H9 (cell line): ENCODE results near the gene KCNAB2. TPM values are rescaled to one million over a fixed set of nuclear protein-coding genes. Genes with fewer than 3 reads are reported as not detected.

Source experiments
- DNase-seq: peaks from one replicate; pipeline ENCODE4 v3.0.0-alpha.2; 2017
- H2AFZ ChIP-seq: one replicate; pipeline ENCODE4 v1.6.1; 2013; ENCODE audit warnings: mild to moderate bottlenecking, low read length, control low read depth, moderate library complexity
- H2AK5ac ChIP-seq: 2 replicates; pipeline ENCODE4 v1.6.1; 2013; ENCODE audit warnings: low read length, control low read depth, mixed read lengths; ENCODE audit not compliant: insufficient read length
- H2BK120ac ChIP-seq: one replicate; pipeline ENCODE4 v1.6.1; 2013; ENCODE audit warnings: low read depth, mild to moderate bottlenecking, low read length, control low read depth, inconsistent platforms; ENCODE audit not compliant: poor library complexity, severe bottlenecking
- H2BK12ac ChIP-seq: 2 replicates; pipeline ENCODE4 v1.6.1; 2013; ENCODE audit warnings: low read length, control low read depth, mixed read lengths, low read depth; ENCODE audit not compliant: insufficient read length
- H2BK15ac ChIP-seq: 2 replicates; pipeline ENCODE4 v1.6.1; 2013; ENCODE audit warnings: low read depth, low read length, control low read depth
- H2BK20ac ChIP-seq: one replicate; pipeline ENCODE4 v1.6.1; 2013; ENCODE audit warnings: low read depth, mild to moderate bottlenecking, low read length, control low read depth, inconsistent platforms; ENCODE audit not compliant: poor library complexity, severe bottlenecking
- H2BK5ac ChIP-seq: 2 replicates; pipeline ENCODE4 v1.6.1; 2013; ENCODE audit warnings: low read length, control low read depth, mixed read lengths; ENCODE audit not compliant: insufficient read length
- H3K14ac ChIP-seq: 2 replicates; pipeline ENCODE4 v1.6.1; 2013; ENCODE audit warnings: low read length, control low read depth; ENCODE audit not compliant: insufficient read depth
- H3K18ac ChIP-seq: 2 replicates; pipeline ENCODE4 v1.6.1; 2013; ENCODE audit warnings: low read depth, mild to moderate bottlenecking, mixed read lengths, low read length, control low read depth; ENCODE audit not compliant: insufficient read length
- H3K23ac ChIP-seq: 2 replicates; pipeline ENCODE4 v1.6.1; 2013; ENCODE audit warnings: low read length, control low read depth, mixed read lengths, low read depth; ENCODE audit not compliant: insufficient read length
- H3K23me2 ChIP-seq: 2 replicates; pipeline ENCODE4 v1.6.1; 2013; ENCODE audit warnings: low read depth, mild to moderate bottlenecking, mixed read lengths, low read length, control low read depth; ENCODE audit not compliant: insufficient read length, poor library complexity, severe bottlenecking
- H3K27ac ChIP-seq: 2 replicates; pipeline ENCODE4 v1.5.1; 2013; ENCODE audit warnings: low read length, control low read depth, mixed read lengths, low read depth; ENCODE audit not compliant: insufficient read length
- H3K27me3 ChIP-seq: 2 replicates; pipeline ENCODE4 v1.6.1; 2013; ENCODE audit warnings: low read length, control low read depth, inconsistent platforms; ENCODE audit not compliant: insufficient read depth
- H3K4ac ChIP-seq: 2 replicates; pipeline ENCODE4 v1.6.1; 2013; ENCODE audit warnings: low read depth, mild to moderate bottlenecking, control low read depth, inconsistent platforms, low read length, moderate library complexity
- H3K4me1 ChIP-seq: 2 replicates; pipeline ENCODE4 v1.6.1; 2013; ENCODE audit warnings: low read length, control low read depth, inconsistent platforms; ENCODE audit not compliant: insufficient read depth
- H3K4me2 ChIP-seq: 2 replicates; pipeline ENCODE4 v1.6.1; 2013; ENCODE audit warnings: low read length, control low read depth, mixed read lengths; ENCODE audit not compliant: insufficient read length, insufficient read depth
- H3K56ac ChIP-seq: 2 replicates; pipeline ENCODE4 v1.6.1; 2013; ENCODE audit warnings: low read depth, mild to moderate bottlenecking, mixed read lengths, low read length, control low read depth; ENCODE audit not compliant: insufficient read length
- H3K79me1 ChIP-seq: 2 replicates; pipeline ENCODE4 v1.6.1; 2013; ENCODE audit warnings: low read depth, mild to moderate bottlenecking, moderate library complexity, low read length, control low read depth, inconsistent platforms; ENCODE audit not compliant: insufficient read depth, poor library complexity, severe bottlenecking
- H3K79me2 ChIP-seq: 2 replicates; pipeline ENCODE4 v1.6.1; 2013; ENCODE audit warnings: low read length, control low read depth, inconsistent platforms; ENCODE audit not compliant: insufficient read depth
- H3K9ac ChIP-seq: 2 replicates; pipeline ENCODE4 v1.6.1; 2013; ENCODE audit warnings: low read length, control low read depth, mixed read lengths; ENCODE audit not compliant: insufficient read length; ENCODE audit errors: extremely low read depth
- H3K9me3 ChIP-seq: one replicate; pipeline ENCODE4 v1.6.1; 2013; ENCODE audit warnings: low read depth, low read length, inconsistent platforms; ENCODE audit not compliant: control insufficient read depth
- H3T11ph ChIP-seq: one replicate; pipeline ENCODE4 v1.6.1; 2013; ENCODE audit warnings: mild to moderate bottlenecking, low read length, control low read depth, inconsistent platforms
- H4K20me1 ChIP-seq: one replicate; pipeline ENCODE4 v1.6.1; 2013; ENCODE audit not compliant: control insufficient read depth, insufficient read length, insufficient read depth
- H4K5ac ChIP-seq: 2 replicates; pipeline ENCODE4 v1.6.1; 2013; ENCODE audit warnings: low read depth, mild to moderate bottlenecking, mixed read lengths, low read length, control low read depth; ENCODE audit not compliant: insufficient read length
- H4K8ac ChIP-seq: replicated peaks from 2 replicates; pipeline ENCODE4 v1.6.1; 2013; ENCODE audit warnings: low read length, control low read depth, mixed read lengths, low read depth; ENCODE audit not compliant: insufficient read length
- H4K91ac ChIP-seq: 2 replicates; pipeline ENCODE4 v1.6.1; 2013; ENCODE audit warnings: low read depth, mild to moderate bottlenecking, moderate library complexity, mixed read lengths, low read length, control low read depth; ENCODE audit not compliant: insufficient read length
- H3K27ac Mint-ChIP-seq, 3 experiments: 2 replicates in 2 of 3; 3 replicates in 1 of 3; pipeline ENCODE4 v1.8.0; 2020 to 2021; ENCODE audit warnings: mixed read lengths in 3 of 3, mild to moderate bottlenecking in 1 of 3, moderate library complexity in 1 of 3
- H3K27me3 Mint-ChIP-seq: 2 replicates; pipeline ENCODE4 v1.8.0; 2021; ENCODE audit warnings: low read depth, mild to moderate bottlenecking, moderate library complexity, mixed read lengths
- H3K36me3 Mint-ChIP-seq, 3 experiments: 2 replicates in 2 of 3; 3 replicates in 1 of 3; pipeline ENCODE4 v1.8.0; 2020 to 2021; ENCODE audit warnings: low read depth in 3 of 3, mixed read lengths in 3 of 3; ENCODE audit not compliant: insufficient read depth in 1 of 3
- H3K4me1 Mint-ChIP-seq, 2 experiments: 2 replicates each; pipeline ENCODE4 v1.8.0; 2020; ENCODE audit warnings: mixed read lengths in 2 of 2
- H3K4me3 Mint-ChIP-seq, 2 experiments: 2 replicates in 1 of 2; 3 replicates in 1 of 2; pipeline ENCODE4 v1.8.0; 2020 to 2021; ENCODE audit warnings: mild to moderate bottlenecking in 2 of 2, mixed read lengths in 2 of 2, moderate library complexity in 1 of 2
- H3K9me3 Mint-ChIP-seq, 2 experiments: 2 replicates in 1 of 2; 3 replicates in 1 of 2; pipeline ENCODE4 v1.8.0; 2020; ENCODE audit warnings: mild to moderate bottlenecking in 2 of 2, mixed read lengths in 2 of 2, moderate library complexity in 1 of 2
- WGBS: extraction: QIAGEN DNeasy Blood & Tissue Kit; methylation state at CpG from one replicate; pipeline ENCODE4 v1.1.7; 2013; ENCODE audit warnings: missing lambda C conversion rate, low lambda C conversion rate, mixed read lengths; ENCODE audit not compliant: insufficient read length; ENCODE audit errors: extremely low coverage; 5-methylcytosine and 5-hydroxymethylcytosine counted together
- total RNA-seq: library from RNA; stranded (reverse); gene quantifications from 2 replicates; pipeline ENCODE4 v1.2.1, GENCODE V29; 2021
- TF ChIP-seq, protein P1 (sequence below): fragments of 200-600 bp; sonication (generic); conservative IDR thresholded peaks from 3 replicates; pipeline ENCODE4 v1.8.0; 2021; ENCODE audit warnings: antibody characterized with exemption, mild to moderate bottlenecking

Gene KCNAB2
- total RNA-seq, 1 experiment from 2014 or later = 8.3 TPM

GRCh38 chr1:6030547-6031261 lies 15.0 kb upstream of the KCNAB2 start:
- no peak overlapping the region for H4K5ac ChIP-seq

More at GRCh38 chr1:6030547-6031261, 15.0 kb upstream of the KCNAB2 start:
- Histone ChIP-seq H2AFZ (no peak overlapping the region), H2AK5ac (no peak overlapping the region), H3K23me2 (peaks cover 4% of the 10 kb centered on the region), H2BK12ac (no peak overlapping the region), H3K14ac (no peak overlapping the region), H4K20me1 (peaks cover 3% of the 10 kb centered on the region), H3K27ac (no peak overlapping the region), H3K79me1 (no peaks in the 10 kb centered on the region), H3K9ac (no peak overlapping the region), H3K4me1 (no peaks in the 10 kb centered on the region), H4K91ac (no peak overlapping the region), H3K18ac (no peak overlapping the region), H2BK15ac (no peak overlapping the region), H2BK20ac (no peak overlapping the region), H3T11ph (no peak overlapping the region), H3K4ac (no peak overlapping the region), H4K8ac (no peak overlapping the region), H3K9me3 (no peaks in the 10 kb centered on the region), H3K27me3 (no peaks in the 10 kb centered on the region), H3K4me2 (no peak overlapping the region), H3K56ac (no peak overlapping the region), H3K79me2 (no peaks in the 10 kb centered on the region), H2BK5ac (no peak overlapping the region), H3K23ac (no peak overlapping the region), H2BK120ac (no peak overlapping the region)
- Mint-ChIP-seq H3K4me3 (no peak overlapping the region), H3K9me3 (no peaks in the 10 kb centered on the region; a peak in 1 of 5 replicates), H3K27me3 (peaks cover 42% of the 10 kb centered on the region), H3K4me1 (peaks cover 13 to 21% of the 10 kb centered on the region in 2 experiments), H3K36me3 (no peaks in the 10 kb centered on the region; a peak in 1 of 7 replicates), H3K27ac (no peak overlapping the region)
- no peak for DNase-seq
- 98% methylated on average over 2 of the region's 2 CpGs for WGBS
- TF ChIP-seq, protein P1, sequence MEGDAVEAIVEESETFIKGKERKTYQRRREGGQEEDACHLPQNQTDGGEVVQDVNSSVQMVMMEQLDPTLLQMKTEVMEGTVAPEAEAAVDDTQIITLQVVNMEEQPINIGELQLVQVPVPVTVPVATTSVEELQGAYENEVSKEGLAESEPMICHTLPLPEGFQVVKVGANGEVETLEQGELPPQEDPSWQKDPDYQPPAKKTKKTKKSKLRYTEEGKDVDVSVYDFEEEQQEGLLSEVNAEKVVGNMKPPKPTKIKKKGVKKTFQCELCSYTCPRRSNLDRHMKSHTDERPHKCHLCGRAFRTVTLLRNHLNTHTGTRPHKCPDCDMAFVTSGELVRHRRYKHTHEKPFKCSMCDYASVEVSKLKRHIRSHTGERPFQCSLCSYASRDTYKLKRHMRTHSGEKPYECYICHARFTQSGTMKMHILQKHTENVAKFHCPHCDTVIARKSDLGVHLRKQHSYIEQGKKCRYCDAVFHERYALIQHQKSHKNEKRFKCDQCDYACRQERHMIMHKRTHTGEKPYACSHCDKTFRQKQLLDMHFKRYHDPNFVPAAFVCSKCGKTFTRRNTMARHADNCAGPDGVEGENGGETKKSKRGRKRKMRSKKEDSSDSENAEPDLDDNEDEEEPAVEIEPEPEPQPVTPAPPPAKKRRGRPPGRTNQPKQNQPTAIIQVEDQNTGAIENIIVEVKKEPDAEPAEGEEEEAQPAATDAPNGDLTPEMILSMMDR = no peak
